GM23338 (cell line): Measurements from ENCODE around the gene TACSTD2. TPM values are rescaled to one million over a fixed set of nuclear protein-coding genes. Genes with fewer than 3 reads are reported as not detected.

Source experiments
- ATAC-seq: fragments of 200-7000 bp; cut with Tn5 transposase; 3 replicates; pipeline ENCODE4 v1.9.1; 2020
- DNase-seq: peaks from one replicate; pipeline ENCODE4 v3.0.0-alpha.2; 2015; ENCODE audit warnings: low spot score
- H2AFZ ChIP-seq: fragments of 200-600 bp; sonication (generic); 2 replicates; pipeline ENCODE4 v1.8.0; 2016; ENCODE audit warnings: antibody characterized with exemption, mild to moderate bottlenecking, moderate library complexity
- H3F3A ChIP-seq: fragments of 200-600 bp; sonication (generic); replicated peaks from 2 replicates; pipeline ENCODE4 v1.8.0; 2017; ENCODE audit warnings: antibody characterized with exemption, mixed run types, low read depth
- H3K27ac ChIP-seq: fragments of 200-600 bp; sonication (generic); 2 replicates; pipeline ENCODE4 v1.6.1; 2016; ENCODE audit warnings: low read depth
- H3K27me3 ChIP-seq: fragments of 200-600 bp; sonication (generic); 2 replicates; pipeline ENCODE4 v1.8.0; 2016; ENCODE audit warnings: mild to moderate bottlenecking, mixed run types, moderate library complexity; ENCODE audit not compliant: insufficient read depth
- H3K36me3 ChIP-seq: fragments of 200-600 bp; sonication (generic); 2 replicates; pipeline ENCODE4 v1.8.0; 2016; ENCODE audit warnings: mild to moderate bottlenecking; ENCODE audit not compliant: insufficient read depth
- H3K4me1 ChIP-seq: fragments of 200-600 bp; sonication (generic); 2 replicates; pipeline ENCODE4 v1.8.0; 2016; ENCODE audit warnings: mild to moderate bottlenecking, moderate library complexity; ENCODE audit not compliant: insufficient read depth
- H3K4me2 ChIP-seq: fragments of 200-600 bp; sonication (generic); 2 replicates; pipeline ENCODE4 v1.7.1; 2017; ENCODE audit warnings: mixed run types
- H3K4me3 ChIP-seq: fragments of 200-600 bp; sonication (generic); 2 replicates; pipeline ENCODE4 v1.6.1; 2016; ENCODE audit warnings: mixed run types
- H3K79me2 ChIP-seq: fragments of 200-600 bp; sonication (generic); replicated peaks from 2 replicates; pipeline ENCODE4 v1.8.0; 2017; ENCODE audit warnings: mild to moderate bottlenecking; ENCODE audit not compliant: insufficient read depth
- H3K9me2 ChIP-seq: fragments of 200-600 bp; sonication (generic); 2 replicates; pipeline ENCODE4 v1.8.0; 2017; ENCODE audit not compliant: insufficient read depth
- H4K20me1 ChIP-seq: fragments of 200-600 bp; sonication (generic); replicated peaks from 2 replicates; pipeline ENCODE4 v1.8.0; 2017; ENCODE audit warnings: mild to moderate bottlenecking; ENCODE audit not compliant: insufficient read depth
- H3K27ac Mint-ChIP-seq: 2 replicates; pipeline ENCODE4 v1.8.0; 2020; ENCODE audit warnings: inconsistent platforms, mild to moderate bottlenecking, moderate library complexity, mixed read lengths
- H3K27me3 Mint-ChIP-seq: 3 replicates; pipeline ENCODE4 v1.8.0; 2022; ENCODE audit warnings: low read depth, mild to moderate bottlenecking, moderate library complexity, mixed read lengths, inconsistent platforms; ENCODE audit not compliant: insufficient read depth, poor library complexity
- H3K36me3 Mint-ChIP-seq: 3 replicates; pipeline ENCODE4 v1.8.0; 2021; ENCODE audit warnings: low read depth, mild to moderate bottlenecking, inconsistent platforms, moderate library complexity, mixed read lengths
- H3K4me1 Mint-ChIP-seq: 3 replicates; pipeline ENCODE4 v1.8.0; 2020; ENCODE audit warnings: mild to moderate bottlenecking, inconsistent platforms, mixed read lengths
- H3K4me3 Mint-ChIP-seq: 3 replicates; pipeline ENCODE4 v1.8.0; 2021; ENCODE audit warnings: moderate library complexity, mild to moderate bottlenecking, inconsistent platforms, mixed read lengths
- H3K9me3 Mint-ChIP-seq: 3 replicates; pipeline ENCODE4 v1.8.0; 2020; ENCODE audit warnings: moderate library complexity, mild to moderate bottlenecking, inconsistent platforms, mixed read lengths
- CREB1 ChIP-seq: fragments of 250-450 bp; sonication (Bioruptor Pico); IDR thresholded peaks from 2 replicates; pipeline ENCODE4 v1.5.0; 2020; ENCODE audit warnings: low read depth, mild to moderate bottlenecking, moderate library complexity
- CTCF ChIP-seq, 2 experiments: fragments of 200-600 bp in 1 of 2; sonication (generic) in 1 of 2; conservative IDR thresholded peaks; 2 replicates each; pipeline versions ENCODE4 v1.5.1 to v1.6.1; 2016 to 2017; ENCODE audit warnings: antibody characterized with exemption in 2 of 2, low read depth in 2 of 2, mild to moderate bottlenecking in 2 of 2, moderate library complexity in 1 of 2
- ETS1 ChIP-seq: IDR thresholded peaks from 2 replicates; pipeline ENCODE4 v1.6.1; 2016; ENCODE audit warnings: antibody characterized with exemption
- EZH2 ChIP-seq: fragments of 200-600 bp; sonication (generic); IDR thresholded peaks from one replicate; pipeline ENCODE4 v1.8.0; 2017; ENCODE audit warnings: antibody characterized with exemption, mild to moderate bottlenecking, low read depth; ENCODE audit not compliant: unreplicated experiment
- JUNB ChIP-seq: IDR thresholded peaks from one replicate; pipeline ENCODE4 v1.6.1; 2016; ENCODE audit warnings: antibody characterized with exemption; ENCODE audit not compliant: unreplicated experiment
- NANOG ChIP-seq: IDR thresholded peaks from 2 replicates; pipeline ENCODE4 v1.6.1; 2016; ENCODE audit warnings: antibody characterized with exemption, borderline replicate concordance
- REST ChIP-seq: IDR thresholded peaks from one replicate; pipeline ENCODE4 v1.6.1; 2018; ENCODE audit warnings: antibody characterized with exemption; ENCODE audit not compliant: unreplicated experiment
- STAT1 ChIP-seq: IDR thresholded peaks from one replicate; pipeline ENCODE4 v1.6.1; 2016; ENCODE audit warnings: antibody characterized with exemption; ENCODE audit not compliant: unreplicated experiment
- ZNF114 ChIP-seq: fragments of 250-450 bp; sonication (Bioruptor Pico); IDR thresholded peaks from 2 replicates; pipeline ENCODE4 v1.5.0; 2020; ENCODE audit warnings: mild to moderate bottlenecking, moderate library complexity
- ZNF331 ChIP-seq: fragments of 250-450 bp; sonication (Bioruptor Pico); IDR thresholded peaks from 2 replicates; pipeline ENCODE4 v1.5.0; 2020; ENCODE audit warnings: low read depth, mild to moderate bottlenecking, moderate library complexity
- ZNF462 ChIP-seq: fragments of 250-450 bp; sonication (Bioruptor Pico); IDR thresholded peaks from 2 replicates; pipeline ENCODE4 v1.5.0; 2020; ENCODE audit warnings: mild to moderate bottlenecking, moderate library complexity
- polyA plus RNA-seq: library from polyadenylated mRNA; unstranded; fragments of >200 nt; fragmentation: Nextera tagmentation; extraction: Ambion mirVana; gene quantifications from 2 replicates; pipeline ENCODE4 v1.2.1, GENCODE V29; 2016
- total RNA-seq: library from RNA; depleted of rRNA; stranded (reverse); fragments of >200 nt; shearing (Covaris generic); gene quantifications from 2 replicates; pipeline ENCODE4 v1.2.3, GENCODE V29; 2014

Gene TACSTD2
- total and polyA plus RNA-seq, 2 experiments from 2014 or later: 0.86 to 1.5 TPM

GRCh38 chr1:58592522-58593134, 15.6 kb upstream of the TACSTD2 start:
- Mint-ChIP-seq H3K36me3 (no peaks in the 10 kb centered on the region), H3K4me3 (no peak overlapping the region), H3K27ac (no peak overlapping the region), H3K9me3 (no peaks in the 10 kb centered on the region), H3K27me3 (peaks cover 7% of the 10 kb centered on the region), H3K4me1 (no peaks in the 10 kb centered on the region)
- Histone ChIP-seq H3K36me3 (no peaks in the 10 kb centered on the region), H3K9me2 (0 out of 2 replicates have a peak, but pooled peaks cover 8% of the 10 kb centered on the region), H3K79me2 (no peaks in the 10 kb centered on the region), H3K4me1 (no peaks in the 10 kb centered on the region), H4K20me1 (no peaks in the 10 kb centered on the region), H3K4me2 (no peak overlapping the region), H2AFZ (no peak overlapping the region), H3K27ac (no peak overlapping the region), H3K4me3 (no peak overlapping the region), H3F3A (no peaks in the 10 kb centered on the region), H3K27me3 (no peaks in the 10 kb centered on the region; the same call in 1 of the 2 replicates)
- ATAC-seq: no peak
- DNase-seq: no peak
- TF ChIP-seq REST (no peak), NANOG (no peak), JUNB (no peak), ZNF331 (no peak), ZNF462 (CRISPR knock-in tag) (no peak), STAT1 (no peak), EZH2 (no peak), CREB1 (CRISPR knock-in tag) (no peak), ZNF114 (CRISPR knock-in tag) (no peak), ETS1 (no peak), CTCF (conservative IDR thresholded peaks at IDR 0.05; ENCODE audit: low read depth in 2 of 2) (no peak)
